GM23248 (cell line): ENCODE results near the gene TMEM154. TPM values are rescaled to one million over a fixed set of nuclear protein-coding genes. Genes with fewer than 3 reads are reported as not detected.
A peak's percentile ranks its signal among the peaks of the same experiment; 100 is the strongest.

Experiments used
- DNase-seq: peaks from one replicate; pipeline ENCODE4 v3.0.0-alpha.2; 2015
- H2AFZ ChIP-seq: fragments of 200-600 bp; sonication (generic); 2 replicates; pipeline ENCODE4 v1.6.1; 2016; ENCODE audit warnings: antibody characterized with exemption
- H3F3A ChIP-seq: fragments of 200-600 bp; sonication (generic); 2 replicates; pipeline ENCODE4 v1.6.1; 2016; ENCODE audit warnings: mild to moderate bottlenecking, antibody characterized with exemption, mixed run types; ENCODE audit not compliant: insufficient read depth
- H3K27ac ChIP-seq: fragments of 200-600 bp; sonication (generic); 2 replicates; pipeline ENCODE4 v1.5.1; 2016; ENCODE audit warnings: mild to moderate bottlenecking
- H3K27me3 ChIP-seq: fragments of 200-600 bp; sonication (generic); replicated peaks from 2 replicates; pipeline ENCODE4 v1.6.1; 2016; ENCODE audit warnings: mild to moderate bottlenecking; ENCODE audit not compliant: insufficient read depth
- H3K36me3 ChIP-seq: fragments of 200-600 bp; sonication (generic); 2 replicates; pipeline ENCODE4 v1.6.1; 2016; ENCODE audit warnings: low read depth, mild to moderate bottlenecking
- H3K4me1 ChIP-seq: fragments of 200-600 bp; sonication (generic); 2 replicates; pipeline ENCODE4 v1.6.1; 2016; ENCODE audit warnings: mild to moderate bottlenecking; ENCODE audit not compliant: insufficient read depth
- H3K4me2 ChIP-seq: fragments of 200-600 bp; sonication (generic); one replicate; pipeline ENCODE4 v1.6.1; 2016; ENCODE audit warnings: mild to moderate bottlenecking; ENCODE audit not compliant: unreplicated experiment
- H3K4me3 ChIP-seq: fragments of 200-600 bp; sonication (generic); 2 replicates; pipeline ENCODE4 v1.5.1; 2016; ENCODE audit warnings: mild to moderate bottlenecking
- H3K79me2 ChIP-seq: fragments of 200-600 bp; sonication (generic); 2 replicates; pipeline ENCODE4 v1.6.1; 2016; ENCODE audit warnings: mild to moderate bottlenecking; ENCODE audit not compliant: insufficient read depth
- H3K9ac ChIP-seq: fragments of 200-600 bp; sonication (generic); 2 replicates; pipeline ENCODE4 v1.6.1; 2016; ENCODE audit warnings: mild to moderate bottlenecking
- H3K9me2 ChIP-seq: fragments of 200-600 bp; sonication (generic); 2 replicates; pipeline ENCODE4 v1.6.1; 2016; ENCODE audit warnings: mixed run types, mild to moderate bottlenecking, moderate library complexity; ENCODE audit not compliant: insufficient read depth
- H3K9me3 ChIP-seq: fragments of 200-600 bp; sonication (generic); one replicate; pipeline ENCODE4 v1.6.1; 2017; ENCODE audit warnings: low read depth
- H4K20me1 ChIP-seq: fragments of 200-600 bp; sonication (generic); 2 replicates; pipeline ENCODE4 v1.6.0; 2016; ENCODE audit not compliant: insufficient read depth
- EZH2 ChIP-seq: fragments of 200-600 bp; sonication (generic); IDR thresholded peaks from 2 replicates; pipeline ENCODE4 v1.6.1; 2018; ENCODE audit warnings: antibody characterized with exemption, mild to moderate bottlenecking; ENCODE audit not compliant: insufficient read depth, poor library complexity, severe bottlenecking
- EZH2phosphoT487 ChIP-seq: fragments of 200-600 bp; sonication (generic); IDR thresholded peaks from 2 replicates; pipeline ENCODE4 v1.6.1; 2018; ENCODE audit warnings: antibody characterized with exemption, moderate library complexity, mild to moderate bottlenecking, low read depth; ENCODE audit not compliant: insufficient read depth
- WGBS, 2 experiments: methylation state at CpG; one replicate each; pipeline ENCODE4 v1.1.6; 2015 to 2017; ENCODE audit warnings: low lambda C conversion rate in 2 of 2, low coverage in 1 of 2; ENCODE audit errors: missing lambda C conversion rate in 2 of 2; 5-methylcytosine and 5-hydroxymethylcytosine counted together
- in situ Hi-C: fragments of 300-500 bp; cut with MboI; formaldehyde crosslinking; loops from 2 replicates; pipeline ENCODE4 v1.15.0; 2020
- polyA plus RNA-seq: library from polyadenylated mRNA; unstranded; fragments of >200 nt; fragmentation: Nextera tagmentation; extraction: Ambion mirVana; gene quantifications from 2 replicates; pipeline ENCODE4 v1.2.1, GENCODE V29; 2016
- total RNA-seq: library from RNA; depleted of rRNA; stranded (reverse); fragments of >200 nt; shearing (Covaris generic); gene quantifications from 2 replicates; pipeline ENCODE4 v1.2.3, GENCODE V29; 2014

Gene TMEM154
- total and polyA plus RNA-seq, 2 experiments from 2014 or later, result 11.9 to 17.3 TPM

DNA sequence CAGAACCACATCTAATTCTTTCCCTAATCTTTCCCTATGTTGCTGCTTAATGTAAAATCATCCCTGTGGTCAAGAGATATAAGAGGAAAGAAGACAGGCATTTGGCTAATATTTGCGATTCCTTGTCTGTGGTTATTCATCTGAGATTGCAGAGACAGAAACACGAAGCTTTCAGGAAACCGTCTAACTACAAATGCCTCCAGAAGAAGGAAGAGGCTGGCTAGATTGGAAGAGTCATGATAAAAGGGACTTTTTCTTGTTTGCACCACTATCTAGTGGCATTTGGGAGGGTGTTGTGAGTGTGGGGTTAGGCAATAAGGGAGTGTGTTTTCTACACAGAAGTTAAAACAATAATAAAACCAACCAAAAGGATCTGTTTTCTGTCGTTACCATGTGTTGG is 43.9 kb downstream of the TMEM154 start:
- Histone ChIP-seq H3K9me3 (no peaks in the 10 kb centered on the region), H3K4me3 (no peak overlapping the region), H3K9me2 (no peaks in the 10 kb centered on the region), H3K9ac (no peak overlapping the region), H3K4me1 (no peaks in the 10 kb centered on the region), H3K27ac (no peak overlapping the region), H2AFZ (no peak overlapping the region), H3K4me2 (no peak overlapping the region), H3K79me2 (no peaks in the 10 kb centered on the region), H4K20me1 (no peaks in the 10 kb centered on the region), H3K27me3 (no peaks in the 10 kb centered on the region), H3K36me3 (no peaks in the 10 kb centered on the region), H3F3A (no peaks in the 10 kb centered on the region)
- 61 to 73% methylated on average over 4 of the region's 4 CpGs for WGBS, 2 experiments
- DNase-seq, result no peak
- TF ChIP-seq EZH2, result no peak
- TF ChIP-seq EZH2phosphoT487, result no peak
- in situ Hi-C loops, result no loop called here

DNA sequence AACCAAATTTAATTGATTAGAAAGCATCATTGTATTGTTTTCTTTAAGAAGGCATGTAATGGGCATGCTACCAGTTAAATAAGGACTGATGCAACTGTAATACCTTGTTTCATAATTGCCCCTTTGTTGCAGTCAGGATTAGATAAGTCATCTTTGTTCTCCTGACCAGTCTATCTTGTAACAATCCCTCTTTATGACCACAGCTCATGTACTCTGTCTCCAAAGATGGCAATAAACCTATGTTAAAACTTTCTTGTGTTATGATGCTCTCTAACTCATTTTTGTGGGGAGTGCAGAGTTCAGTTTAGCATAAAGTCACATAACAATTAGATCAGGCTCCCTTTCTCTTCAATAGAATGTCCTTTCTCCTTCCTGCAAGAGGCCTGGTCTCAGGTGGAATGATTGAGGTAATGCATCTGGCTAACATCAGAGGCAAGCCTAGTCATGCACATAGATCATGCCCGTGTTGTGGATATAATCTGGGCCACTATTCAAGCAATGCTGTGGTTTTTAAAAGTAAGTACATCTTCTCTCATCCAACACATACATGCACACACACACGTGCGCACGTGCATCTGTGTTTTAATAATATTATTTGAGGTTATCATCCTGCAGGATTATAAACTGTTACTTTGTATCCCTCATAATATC is 45.6 kb downstream of the TMEM154 start:
- in situ Hi-C loops, result no loop called here

DNA sequence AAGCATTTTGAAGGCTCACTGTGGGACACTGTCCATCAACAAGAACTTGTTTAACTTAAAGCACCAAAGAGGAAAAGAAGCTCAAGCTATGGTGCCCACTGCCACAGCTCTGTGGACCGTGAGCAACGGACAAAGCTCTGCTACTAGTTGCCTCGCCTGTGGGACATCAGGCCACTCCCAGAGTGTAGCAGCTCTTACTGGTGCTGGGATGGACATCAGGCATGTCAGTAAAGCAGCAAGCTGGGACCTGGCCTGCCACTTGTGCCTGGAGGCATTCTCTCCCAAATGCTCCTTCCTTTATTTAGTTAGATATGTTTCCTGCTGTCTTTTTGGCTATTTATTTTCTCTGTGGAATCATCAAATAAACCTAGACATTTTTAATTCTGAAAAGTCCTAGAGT is 46.7 kb downstream of the TMEM154 start:
- Histone ChIP-seq H3K79me2 (no peaks in the 10 kb centered on the region), H3K4me1 (peaks cover 3% of the 10 kb centered on the region), H3K27ac (no peak overlapping the region), H3K4me2 (no peak overlapping the region), H3K27me3 (no peaks in the 10 kb centered on the region), H4K20me1 (no peaks in the 10 kb centered on the region), H3K4me3 (no peak overlapping the region), H3K9me3 (no peaks in the 10 kb centered on the region), H3F3A (no peaks in the 10 kb centered on the region), H2AFZ (no peak overlapping the region), H3K36me3 (no peaks in the 10 kb centered on the region), H3K9ac (no peak overlapping the region), H3K9me2 (no peaks in the 10 kb centered on the region)
- DNase-seq, result no peak
- WGBS, 2 experiments, result 67% methylated on average over 3 of the region's 3 CpGs
- in situ Hi-C loops, result no loop called here
- no peak for TF ChIP-seq EZH2
- no peak for TF ChIP-seq EZH2phosphoT487

More for the DNA sequence above, 45.6 kb downstream of the TMEM154 start:
- H2AFZ ChIP-seq, result no peak overlapping the region
- WGBS, 2 experiments, result 77 to 78% methylated on average over 4 of the region's 4 CpGs
- no peak overlapping the region for H3K4me3 ChIP-seq
- no peaks in the 10 kb centered on the region for H3K9me2 ChIP-seq
- H3K79me2 ChIP-seq, result no peaks in the 10 kb centered on the region
- H3F3A ChIP-seq, result no peaks in the 10 kb centered on the region
- H3K9ac ChIP-seq, result no peak overlapping the region
- H3K9me3 ChIP-seq, result no peaks in the 10 kb centered on the region
- no peak overlapping the region for H3K4me2 ChIP-seq
- no peaks in the 10 kb centered on the region for H3K36me3 ChIP-seq
- DNase-seq, result peak; percentile 39
- H4K20me1 ChIP-seq, result no peaks in the 10 kb centered on the region
- H3K27ac ChIP-seq, result no peak overlapping the region
- TF ChIP-seq EZH2phosphoT487, result no peak
- no peak for TF ChIP-seq EZH2
- H3K4me1 ChIP-seq, result no peaks in the 10 kb centered on the region
- no peaks in the 10 kb centered on the region for H3K27me3 ChIP-seq

DNA sequence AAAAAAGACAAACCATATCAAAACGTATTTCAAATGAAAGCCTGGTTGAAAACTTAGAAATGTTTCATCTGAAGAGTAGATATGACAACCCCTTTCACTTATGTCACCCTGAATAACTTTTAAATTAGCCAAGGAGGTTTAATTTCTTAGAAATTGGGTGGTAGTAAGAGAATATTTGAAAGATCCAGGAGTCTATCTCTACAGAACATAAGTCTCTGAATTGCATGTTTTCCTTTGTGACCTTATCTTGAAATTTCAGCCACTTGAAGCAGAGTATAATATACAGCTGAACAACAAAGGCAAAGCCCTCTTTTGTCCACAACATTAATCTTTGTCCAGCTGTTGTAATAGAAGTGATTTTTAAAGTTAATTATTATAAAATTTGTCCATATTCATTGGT is 49.5 kb downstream of the TMEM154 start:
- no peak overlapping the region for H3K9ac ChIP-seq
- no peak overlapping the region for H3K4me2 ChIP-seq
- TF ChIP-seq EZH2 (no peak), EZH2phosphoT487 (no peak)
- H3K36me3 ChIP-seq, result no peaks in the 10 kb centered on the region
- no peaks in the 10 kb centered on the region for H3K27me3 ChIP-seq
- no peaks in the 10 kb centered on the region for H3K79me2 ChIP-seq
- no peak for DNase-seq
- no peaks in the 10 kb centered on the region for H3K9me3 ChIP-seq
- in situ Hi-C loops, result no loop called here
- H3K4me1 ChIP-seq, result peaks cover 7% of the 10 kb centered on the region
- H3K9me2 ChIP-seq, result no peaks in the 10 kb centered on the region
- H3K4me3 ChIP-seq, result no peak overlapping the region
- no peaks in the 10 kb centered on the region for H3F3A ChIP-seq
- WGBS, 2 experiments, result 80 to 93% methylated on average over 1 of the region's 1 CpG
- no peaks in the 10 kb centered on the region for H4K20me1 ChIP-seq
- H3K27ac ChIP-seq, result no peak overlapping the region
- H2AFZ ChIP-seq, result no peak overlapping the region

DNA sequence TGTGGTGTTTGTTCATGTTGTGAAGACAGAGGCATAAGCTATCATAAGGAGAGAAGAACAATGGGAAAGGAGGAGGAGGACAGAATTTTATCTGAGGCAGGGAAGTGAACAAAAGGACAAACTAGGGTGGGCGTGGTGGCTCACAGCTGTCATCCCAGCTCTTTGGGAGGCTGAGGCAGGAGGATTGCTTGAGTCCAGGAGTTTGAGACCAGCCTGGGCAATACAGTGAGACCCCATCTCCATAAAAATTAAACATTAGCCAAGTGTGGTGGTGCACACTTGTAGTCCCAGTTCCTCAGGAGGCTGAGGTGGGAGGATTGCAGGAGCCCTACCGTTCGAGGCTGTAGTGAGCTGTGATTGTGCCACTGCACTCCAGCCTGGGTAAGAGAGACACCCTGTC is 49.9 kb downstream of the TMEM154 start:
- Histone ChIP-seq H3K4me2 (no peak overlapping the region), H4K20me1 (no peaks in the 10 kb centered on the region), H3K79me2 (no peaks in the 10 kb centered on the region), H3K27ac (no peak overlapping the region), H3K4me3 (no peak overlapping the region), H3K27me3 (no peaks in the 10 kb centered on the region), H2AFZ (no peak overlapping the region), H3K9me3 (no peaks in the 10 kb centered on the region), H3K9me2 (no peaks in the 10 kb centered on the region), H3K9ac (no peak overlapping the region), H3K36me3 (no peaks in the 10 kb centered on the region), H3F3A (no peaks in the 10 kb centered on the region), H3K4me1 (peaks cover 7% of the 10 kb centered on the region)
- in situ Hi-C loops, result no loop called here
- no peak for DNase-seq
- WGBS, 2 experiments, result 100% methylated on average over 3 of the region's 3 CpGs
- no peak for TF ChIP-seq EZH2phosphoT487
